HG03108 (cell line): Measurements from ENCODE around the gene VAC14.

ENCODE experiments used
- ATAC-seq: cut with Tn5 transposase; IDR thresholded peaks from one replicate; pipeline ENCODE4 v1.9.1; 2021; ENCODE audit warnings: moderate library complexity; ENCODE audit not compliant: unreplicated experiment

The VAC14 gene

DNA sequence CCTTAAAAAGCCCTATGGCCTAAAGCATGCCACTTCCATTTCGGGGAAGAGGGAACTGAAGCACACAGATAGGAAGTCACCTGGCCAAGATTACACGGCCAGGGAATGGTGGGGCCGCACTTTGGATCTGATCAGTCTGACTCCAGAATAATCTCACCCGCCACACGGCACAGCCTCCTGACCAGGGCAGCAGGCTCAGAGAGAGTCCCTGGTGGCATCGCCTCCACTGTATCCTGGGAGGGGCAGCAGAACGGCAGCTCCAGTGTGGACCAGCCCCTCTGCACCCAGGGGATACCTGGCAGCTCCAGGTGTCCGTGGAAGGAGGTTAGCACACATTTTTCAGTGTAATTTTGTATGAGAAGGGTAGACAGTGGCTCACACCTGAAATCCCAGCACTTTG is 35.5 kb downstream of the VAC14 start:
- no peak for ATAC-seq

DNA sequence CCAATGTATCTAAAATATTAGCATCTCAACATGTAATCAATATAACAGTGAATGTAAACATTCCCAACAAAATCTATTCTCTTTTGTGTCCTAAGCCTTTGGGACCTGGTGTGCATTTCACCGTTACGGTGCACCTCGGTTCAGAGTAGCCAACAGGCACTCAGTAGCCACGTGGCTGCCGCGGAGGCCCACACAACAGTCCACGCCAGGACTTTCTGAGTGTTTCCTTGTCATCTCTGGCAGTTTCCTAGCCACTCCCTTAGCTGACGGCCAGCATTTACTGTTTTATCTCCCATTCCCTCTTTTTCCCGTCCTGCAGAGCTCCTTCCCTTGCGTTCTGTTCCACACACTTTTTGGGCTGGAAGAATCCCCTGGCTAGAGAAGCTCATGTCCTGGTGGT is 36.3 kb downstream of the VAC14 start:
- ATAC-seq, result no peak

DNA sequence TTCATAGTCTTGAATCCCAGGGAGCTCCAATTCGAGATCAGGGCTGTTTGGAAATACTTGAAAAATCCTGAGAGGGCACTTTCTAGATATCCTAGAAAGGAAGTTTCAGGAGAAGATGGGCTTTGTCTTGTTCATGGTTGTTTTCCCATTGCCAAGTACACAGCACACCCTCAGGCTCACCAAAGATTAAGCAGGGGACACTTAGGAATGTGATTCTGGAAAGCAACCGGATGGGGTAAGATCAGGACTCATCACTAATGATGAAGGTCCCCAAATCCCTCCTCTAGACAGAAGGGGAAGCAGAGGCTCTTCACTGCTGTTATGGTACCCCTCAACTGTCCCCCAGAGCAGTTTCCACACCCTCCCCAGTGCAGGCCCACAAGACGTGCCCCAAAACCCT is 40.7 kb downstream of the VAC14 start:
- ATAC-seq, result no peak

DNA sequence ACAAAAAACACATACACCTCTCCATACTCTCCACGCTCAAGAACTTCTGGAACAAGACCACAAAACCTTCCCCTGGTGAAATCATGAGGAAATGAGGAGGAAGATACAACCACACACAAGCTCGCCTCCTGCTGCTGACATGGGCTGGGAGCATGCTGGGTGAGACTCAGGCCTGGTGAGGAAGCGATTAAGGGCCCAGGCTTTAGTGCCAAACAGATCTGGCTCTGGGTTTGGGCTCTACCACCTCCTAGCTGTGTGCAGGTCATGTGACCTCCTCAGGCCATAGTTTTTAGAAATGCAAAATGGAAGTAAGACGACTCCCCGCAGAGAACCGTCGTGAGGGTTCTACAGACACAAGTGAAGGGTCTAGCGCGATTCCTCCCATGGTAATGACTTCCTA is 41.3 kb downstream of the VAC14 start:
- ATAC-seq, result no peak

- ATAC-seq, result no peak
Observed at GRCh38 chr16:70758786-70759185, 42.2 kb downstream of the VAC14 start.

- no peak for ATAC-seq
Observed at GRCh38 chr16:70757183-70757582, 43.8 kb downstream of the VAC14 start.

DNA sequence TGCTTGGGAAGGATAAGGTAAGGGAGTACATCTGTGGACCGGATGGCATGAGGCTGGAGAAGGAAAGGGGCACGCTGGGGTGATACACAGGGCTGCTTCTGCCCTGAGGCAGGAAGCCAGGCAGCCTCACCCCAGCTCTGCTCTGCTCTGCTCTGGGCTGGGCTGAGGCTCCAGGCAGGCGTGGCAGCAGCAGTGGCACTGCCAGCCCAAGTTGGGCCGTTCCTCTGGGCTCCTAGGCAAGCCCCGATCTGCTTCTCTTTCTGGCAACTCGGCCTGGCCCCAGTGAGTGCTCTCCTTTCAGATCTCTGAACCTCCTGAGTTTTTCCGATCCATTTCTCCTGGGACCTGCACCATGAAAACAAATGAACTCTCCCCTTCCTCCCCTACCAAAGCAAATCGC is 44.9 kb downstream of the VAC14 start:
- no peak for ATAC-seq

DNA sequence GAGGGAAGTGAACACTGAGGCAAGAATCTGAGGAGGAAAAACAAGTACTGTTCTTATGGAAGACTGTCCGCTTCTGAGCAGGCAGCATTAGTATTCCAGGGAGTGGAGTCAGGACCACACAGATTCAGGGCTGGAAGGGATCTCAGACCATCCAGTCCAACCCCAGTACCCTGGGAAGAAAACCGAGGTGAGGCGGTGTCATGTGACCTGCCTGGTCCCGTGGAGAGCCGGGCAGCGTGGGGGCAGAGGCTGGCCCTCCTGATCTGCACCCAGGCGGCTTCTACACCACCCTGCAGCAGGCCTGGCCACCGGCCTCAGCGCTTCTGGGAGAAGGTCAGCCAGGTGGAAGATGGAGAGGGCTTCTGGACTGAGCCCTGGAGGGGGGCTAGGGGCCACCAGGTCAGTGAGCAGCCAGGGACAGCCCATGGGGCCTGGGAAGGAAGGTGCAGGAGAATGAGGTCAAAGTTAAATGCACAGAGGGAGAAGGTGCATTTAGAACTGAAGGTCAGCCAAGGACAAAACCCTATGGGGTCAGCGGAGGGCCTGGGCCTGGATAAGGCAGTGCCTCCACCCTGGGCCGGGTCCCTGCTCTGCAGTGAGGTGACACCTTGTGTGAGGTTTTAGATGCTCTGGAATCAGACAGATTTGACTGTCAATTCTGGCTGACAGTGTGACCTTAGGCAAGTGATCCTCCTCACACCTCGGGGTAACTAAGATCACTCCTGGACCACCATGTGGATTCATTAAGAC is 45.9 kb downstream of the VAC14 start:
- no peak for ATAC-seq

DNA sequence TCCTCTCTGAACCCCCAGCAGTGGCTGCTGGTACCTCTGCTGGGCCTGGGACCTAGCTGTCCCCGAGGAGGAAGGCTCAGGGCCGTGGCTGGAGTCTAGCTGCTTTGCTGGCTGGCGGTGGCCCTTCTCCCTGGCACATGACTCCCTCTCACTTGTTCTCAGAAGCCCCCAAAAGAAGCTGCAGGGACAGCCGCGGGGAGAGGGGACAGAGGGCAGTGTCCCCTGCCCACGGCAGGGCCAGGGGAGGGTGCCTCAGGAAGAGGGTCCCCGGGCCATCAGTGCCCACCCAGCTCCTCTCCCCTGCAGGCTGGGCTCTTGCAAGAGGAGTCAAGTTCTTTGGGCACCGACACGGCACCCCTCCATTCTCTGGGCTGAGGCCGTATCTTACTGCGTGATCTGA is 46.6 kb downstream of the VAC14 start:
- ATAC-seq, result no peak

DNA sequence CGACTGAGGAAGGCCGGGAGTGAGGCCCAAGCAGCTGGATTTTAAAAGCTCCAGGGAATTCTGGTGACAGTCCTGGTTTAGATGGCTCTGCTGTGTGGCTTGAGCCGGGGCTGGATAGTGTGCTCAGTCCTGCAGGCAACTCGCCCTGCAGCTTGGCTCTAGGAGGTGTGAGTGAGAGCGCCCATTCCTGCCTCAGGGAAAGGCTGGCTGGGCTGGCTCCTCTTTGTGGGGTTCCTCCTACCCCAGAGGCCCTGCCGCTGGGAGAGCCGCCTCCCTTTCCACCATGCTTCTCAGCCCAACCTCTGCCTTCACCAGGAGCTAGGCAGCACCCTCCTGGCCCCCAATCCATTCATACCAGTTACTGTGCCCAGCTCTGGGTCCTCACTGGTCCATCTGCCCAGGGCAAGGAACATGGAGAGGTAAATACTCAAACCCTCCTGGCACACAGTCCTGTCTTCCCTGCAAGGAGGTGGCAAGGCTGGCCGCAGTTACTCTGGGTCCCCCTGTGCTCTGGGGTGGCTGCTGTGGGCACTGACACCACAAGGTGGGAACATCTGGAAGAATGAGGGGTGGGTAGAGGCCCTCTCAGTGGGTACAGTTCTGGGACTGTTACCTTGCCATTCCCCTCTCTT is 47.1 kb downstream of the VAC14 start:
- ATAC-seq, result no peak

DNA sequence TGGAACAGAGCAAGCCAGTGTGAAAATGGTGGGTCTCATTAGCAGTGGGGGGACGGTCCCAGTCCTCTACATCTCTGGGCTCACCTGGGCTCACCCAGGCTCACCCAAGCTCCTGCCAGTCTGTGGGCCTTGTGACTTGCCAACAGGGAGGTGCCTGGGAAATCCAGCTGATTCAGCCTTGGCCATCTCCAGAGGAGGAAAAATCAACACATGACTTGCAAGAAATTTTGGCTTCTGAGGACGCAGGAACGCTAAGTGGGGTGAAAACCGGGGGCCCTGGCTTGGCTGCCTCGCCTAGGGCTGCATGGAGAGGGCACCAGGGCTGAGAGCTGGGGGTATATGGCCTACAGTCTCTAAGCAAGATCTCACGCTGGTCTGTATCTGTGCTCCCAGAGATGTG is 47.7 kb downstream of the VAC14 start:
- ATAC-seq, result no peak

GRCh38 chr16:70752426-70752825 is 48.5 kb downstream of the VAC14 start:
- ATAC-seq, result no peak

DNA sequence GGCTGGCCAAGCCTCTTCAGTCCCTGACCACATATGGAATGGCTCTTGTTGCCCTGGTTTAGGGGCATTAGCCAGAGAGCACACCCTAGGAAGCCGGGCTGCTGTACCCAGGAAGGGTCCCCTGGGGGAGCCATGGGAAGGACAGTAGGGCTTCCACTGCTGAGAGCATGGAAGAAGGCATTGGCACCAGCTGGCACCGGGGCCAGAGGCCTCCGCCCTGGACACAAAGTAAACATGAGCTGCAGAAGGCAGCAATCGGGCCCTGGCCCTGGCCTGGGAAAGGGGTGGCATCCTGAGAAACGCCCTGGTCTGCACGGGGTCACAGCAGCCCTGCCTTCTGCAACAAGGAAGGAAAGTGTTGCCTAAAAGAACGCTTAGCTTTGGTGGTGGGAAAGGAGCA is 49.4 kb downstream of the VAC14 start:
- no peak for ATAC-seq

GRCh38 chr16:70750893-70751467 is 50.0 kb downstream of the VAC14 start:
- no peak for ATAC-seq

DNA sequence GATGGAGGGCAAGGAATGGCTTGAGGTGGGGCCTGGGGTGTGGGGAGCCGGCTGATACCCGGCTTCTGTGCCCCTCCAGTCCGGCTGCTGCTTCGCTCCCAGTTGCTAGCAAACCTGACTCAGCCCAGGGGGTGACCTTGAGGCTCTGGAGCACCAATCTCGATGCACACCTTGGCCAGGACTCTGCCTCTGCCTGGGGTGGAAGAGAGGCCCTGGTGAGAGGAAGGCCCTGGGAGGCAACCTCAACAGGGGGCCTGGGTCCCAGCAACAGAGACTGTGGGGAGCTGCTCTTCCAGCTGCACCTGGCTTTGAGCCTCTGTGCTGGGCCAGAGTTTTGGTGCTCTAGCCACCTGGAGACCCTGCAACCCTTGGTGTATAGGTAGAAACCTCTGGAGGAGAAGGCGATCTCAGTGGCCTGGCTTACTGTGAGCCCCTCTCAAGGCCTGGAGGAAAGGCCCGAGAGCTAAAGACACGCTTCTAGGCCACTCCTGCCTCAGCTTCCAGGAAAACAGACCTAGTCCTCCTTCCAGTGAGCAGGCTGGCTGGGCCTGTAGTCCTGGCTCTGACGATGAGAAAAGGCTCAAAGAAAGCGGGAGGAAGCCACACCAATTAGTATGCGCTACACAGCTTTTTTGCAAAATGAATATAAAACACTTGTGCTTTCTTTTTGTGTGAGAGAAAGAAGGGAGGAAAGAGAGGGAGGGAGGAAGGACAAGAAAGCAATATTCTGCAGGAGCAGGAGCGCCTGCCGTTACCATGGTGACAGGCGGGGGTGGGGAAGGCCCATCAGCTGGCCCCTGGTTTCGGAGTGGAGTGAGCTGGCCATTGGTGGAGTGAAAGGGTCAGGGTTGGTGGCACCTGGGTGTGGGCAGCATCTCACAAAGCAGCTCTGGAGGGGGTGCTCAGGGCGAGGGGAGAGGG is 51.0 kb downstream of the VAC14 start:
- no peak for ATAC-seq

- no peak for ATAC-seq
Observed at GRCh38 chr16:70749006-70749678, 51.8 kb downstream of the VAC14 start.

- no peak for ATAC-seq
Observed at GRCh38 chr16:70747703-70748631, 53.0 kb downstream of the VAC14 start.

DNA sequence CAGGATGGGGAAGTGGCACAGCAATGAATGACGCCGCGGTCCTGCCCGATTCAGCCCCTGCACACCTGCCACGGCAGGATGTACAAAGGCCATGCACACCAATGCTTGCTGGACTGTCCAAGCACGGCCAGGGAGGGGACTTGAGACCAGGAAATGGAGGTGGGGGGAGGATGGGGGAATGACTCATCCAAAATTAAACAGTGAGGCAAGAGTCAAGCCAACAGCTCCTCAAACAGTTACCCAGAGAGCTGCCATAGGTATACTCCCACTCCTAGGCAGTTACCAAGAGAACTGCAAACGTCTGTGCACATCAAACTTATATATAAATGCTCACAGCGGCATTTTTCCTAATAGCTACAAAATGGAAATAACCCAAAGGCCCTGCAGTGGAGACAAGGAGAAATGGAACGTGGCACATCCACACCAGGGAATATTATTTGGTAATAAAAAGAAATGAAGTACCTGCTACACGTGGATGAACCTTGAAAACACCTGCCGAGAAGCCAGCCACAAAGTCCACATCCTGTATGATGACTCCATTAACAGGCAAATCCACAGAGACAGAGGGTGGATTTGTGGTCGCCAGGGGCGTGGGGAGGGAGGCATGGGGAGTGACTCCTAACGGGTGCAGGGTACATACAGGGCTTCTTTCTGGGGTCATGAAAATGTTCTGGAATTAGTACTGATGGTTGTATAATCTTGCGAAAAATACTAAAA is 54.1 kb downstream of the VAC14 start:
- peak; percentile 46 for ATAC-seq

- ATAC-seq, result peak; percentile 7
Observed at GRCh38 chr16:70746040-70746707, 54.8 kb downstream of the VAC14 start.
